ENCODE results near the gene CNGB1.

The CNGB1 gene

GRCh38 chr16:57959121-57959520 lies 11.8 kb downstream of the CNGB1 start:
- TF ChIP-seq CTCF (conservative IDR thresholded peaks at IDR 0.05; ENCODE audit: low read depth, low read length), result no peak
- no peak for DNase-seq (ENCODE audit: low read depth)
- H3K4me3 ChIP-seq (ENCODE audit: low read length), result no peak overlapping the region

- no peak for TF ChIP-seq CTCF (conservative IDR thresholded peaks at IDR 0.05; ENCODE audit: low read depth, low read length)
- H3K4me3 ChIP-seq (ENCODE audit: low read length), result no peak overlapping the region
- DNase-seq (ENCODE audit: low read depth), result no peak
These were observed 12.4 kb downstream of the CNGB1 start for GRCh38 chr16:57958544-57958943.

- no peak for DNase-seq (ENCODE audit: low read depth)
- TF ChIP-seq CTCF (conservative IDR thresholded peaks at IDR 0.05; ENCODE audit: low read depth, low read length), result no peak
- no peak overlapping the region for H3K4me3 ChIP-seq (ENCODE audit: low read length)
These were observed 13.1 kb downstream of the CNGB1 start for GRCh38 chr16:57957673-57958392.

GRCh38 chr16:57956924-57957672 lies 13.8 kb downstream of the CNGB1 start:
- no peak overlapping the region for H3K4me3 ChIP-seq (ENCODE audit: low read length)
- no peak for DNase-seq (ENCODE audit: low read depth)
- no peak for TF ChIP-seq CTCF (conservative IDR thresholded peaks at IDR 0.05; ENCODE audit: low read depth, low read length)

GRCh38 chr16:57956270-57956808 lies 14.6 kb downstream of the CNGB1 start:
- H3K4me3 ChIP-seq (ENCODE audit: low read length), result no peak overlapping the region
- TF ChIP-seq CTCF (conservative IDR thresholded peaks at IDR 0.05; ENCODE audit: low read depth, low read length), result no peak
- DNase-seq (ENCODE audit: low read depth), result no peak

GRCh38 chr16:57955572-57956188 lies 15.2 kb downstream of the CNGB1 start:
- no peak for TF ChIP-seq CTCF (conservative IDR thresholded peaks at IDR 0.05; ENCODE audit: low read depth, low read length)
- no peak overlapping the region for H3K4me3 ChIP-seq (ENCODE audit: low read length)
- no peak for DNase-seq (ENCODE audit: low read depth)

Measured in retinal pigment epithelial cell (primary cell).